Neural progenitor cell (in vitro differentiated cells): Measurements from ENCODE around the gene CTTNBP2NL. TPM values are rescaled to one million over a fixed set of nuclear protein-coding genes. Genes with fewer than 3 reads are reported as not detected.

Source experiments
- DNase-seq: peaks from one replicate; pipeline ENCODE4 v3.0.0-alpha.2; 2016; ENCODE audit warnings: low spot score
- H2AFZ ChIP-seq: fragments of 200-600 bp; sonication (generic); replicated peaks from 2 replicates; pipeline ENCODE4 v1.6.1; 2016; ENCODE audit warnings: antibody characterized with exemption
- H3F3A ChIP-seq: fragments of 200-600 bp; sonication (generic); 2 replicates; pipeline ENCODE4 v1.6.1; 2016; ENCODE audit warnings: antibody characterized with exemption, low read depth
- H3K27ac ChIP-seq: fragments of 200-600 bp; sonication (generic); 2 replicates; pipeline ENCODE4 v1.5.1; 2016; ENCODE audit warnings: mild to moderate bottlenecking
- H3K27me3 ChIP-seq: fragments of 200-600 bp; sonication (generic); 2 replicates; pipeline ENCODE4 v1.6.1; 2016; ENCODE audit warnings: mild to moderate bottlenecking, moderate library complexity
- H3K36me3 ChIP-seq: fragments of 200-600 bp; sonication (generic); 2 replicates; pipeline ENCODE4 v1.5.1; 2016
- H3K4me1 ChIP-seq: fragments of 200-600 bp; sonication (generic); 2 replicates; pipeline ENCODE4 v1.6.1; 2016; ENCODE audit warnings: mixed run types
- H3K4me2 ChIP-seq: fragments of 200-600 bp; sonication (generic); 2 replicates; pipeline ENCODE4 v1.6.1; 2016
- H3K4me3 ChIP-seq: fragments of 200-600 bp; sonication (generic); 2 replicates; pipeline ENCODE4 v1.5.1; 2016
- H3K79me2 ChIP-seq: fragments of 200-600 bp; sonication (generic); 2 replicates; pipeline ENCODE4 v1.6.1; 2016; ENCODE audit warnings: low read depth
- H3K9ac ChIP-seq: fragments of 200-600 bp; sonication (generic); 2 replicates; pipeline ENCODE4 v1.6.1; 2016
- H3K9me3 ChIP-seq: fragments of 200-600 bp; sonication (generic); 2 replicates; pipeline ENCODE4 v1.5.1; 2016; ENCODE audit warnings: low read depth
- H4K20me1 ChIP-seq: fragments of 200-600 bp; sonication (generic); 2 replicates; pipeline ENCODE4 v1.6.1; 2016; ENCODE audit warnings: low read depth
- H3K27ac Mint-ChIP-seq: 3 replicates; pipeline ENCODE4 v1.8.0; 2021; ENCODE audit warnings: mixed read lengths
- H3K27me3 Mint-ChIP-seq: 2 replicates; pipeline ENCODE4 v1.8.0; 2022; ENCODE audit warnings: low read depth, mild to moderate bottlenecking, inconsistent platforms, moderate library complexity, mixed read lengths; ENCODE audit not compliant: insufficient read depth
- H3K36me3 Mint-ChIP-seq: 3 replicates; pipeline ENCODE4 v1.8.0; 2021; ENCODE audit warnings: mixed read lengths
- H3K4me1 Mint-ChIP-seq: 3 replicates; pipeline ENCODE4 v1.8.0; 2021; ENCODE audit warnings: mixed read lengths
- H3K4me3 Mint-ChIP-seq: 3 replicates; pipeline ENCODE4 v1.8.0; 2021; ENCODE audit warnings: mild to moderate bottlenecking, moderate library complexity, mixed read lengths
- H3K9me3 Mint-ChIP-seq: 3 replicates; pipeline ENCODE4 v1.8.0; 2020; ENCODE audit warnings: mixed read lengths
- EZH2 ChIP-seq: fragments of 200-600 bp; sonication (generic); IDR thresholded peaks from 2 replicates; pipeline ENCODE4 v1.6.1; 2017; ENCODE audit warnings: antibody characterized with exemption, mild to moderate bottlenecking, moderate library complexity
- EZH2phosphoT487 ChIP-seq: fragments of 200-600 bp; sonication (generic); IDR thresholded peaks from 2 replicates; pipeline ENCODE4 v1.6.1; 2017; ENCODE audit warnings: antibody characterized with exemption
- total RNA-seq: library from RNA; depleted of rRNA; stranded (reverse); fragments of >200 nt; gene quantifications from 2 replicates; pipeline ENCODE4 v1.2.3, GENCODE V29; 2015; ENCODE audit warnings: low replicate concordance
- TF ChIP-seq, protein P1 (sequence below): fragments of 200-600 bp; sonication (generic); IDR thresholded peaks from 2 replicates; pipeline ENCODE4 v1.5.1; 2017; ENCODE audit warnings: antibody characterized with exemption, mild to moderate bottlenecking

The CTTNBP2NL gene
- total RNA-seq, 1 donor from 2014 or later = 27.2 TPM

DNA sequence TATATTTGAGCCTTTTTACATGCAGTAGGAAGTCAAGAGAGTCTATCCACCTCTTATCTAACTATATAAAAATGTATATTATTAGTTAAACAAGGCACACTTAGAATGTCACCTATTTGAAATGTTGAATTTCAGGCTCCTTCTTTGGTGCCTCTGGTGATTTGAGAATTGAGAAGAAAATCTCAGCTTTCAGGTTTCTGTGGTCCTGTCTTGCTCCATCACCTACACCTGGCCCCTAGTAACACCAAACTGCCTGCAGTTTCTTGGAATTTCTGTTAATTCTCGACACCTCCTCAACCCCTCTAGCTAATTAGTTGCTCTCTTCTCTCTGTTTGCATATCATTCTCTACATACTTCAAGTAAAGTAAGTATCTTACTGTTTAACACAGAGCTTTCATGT lies 57.9 kb downstream of the CTTNBP2NL start:
- Histone ChIP-seq H4K20me1 (no peaks in the 10 kb centered on the region), H2AFZ (no peak overlapping the region), H3K4me2 (no peak overlapping the region), H3K4me1 (no peaks in the 10 kb centered on the region), H3K27me3 (no peaks in the 10 kb centered on the region), H3K27ac (no peak overlapping the region), H3K9me3 (no peaks in the 10 kb centered on the region), H3K36me3 (peaks cover 20% of the 10 kb centered on the region), H3K4me3 (no peak overlapping the region), H3K79me2 (no peaks in the 10 kb centered on the region), H3F3A (peaks cover 2% of the 10 kb centered on the region), H3K9ac (no peak overlapping the region)
- TF ChIP-seq, protein P1, sequence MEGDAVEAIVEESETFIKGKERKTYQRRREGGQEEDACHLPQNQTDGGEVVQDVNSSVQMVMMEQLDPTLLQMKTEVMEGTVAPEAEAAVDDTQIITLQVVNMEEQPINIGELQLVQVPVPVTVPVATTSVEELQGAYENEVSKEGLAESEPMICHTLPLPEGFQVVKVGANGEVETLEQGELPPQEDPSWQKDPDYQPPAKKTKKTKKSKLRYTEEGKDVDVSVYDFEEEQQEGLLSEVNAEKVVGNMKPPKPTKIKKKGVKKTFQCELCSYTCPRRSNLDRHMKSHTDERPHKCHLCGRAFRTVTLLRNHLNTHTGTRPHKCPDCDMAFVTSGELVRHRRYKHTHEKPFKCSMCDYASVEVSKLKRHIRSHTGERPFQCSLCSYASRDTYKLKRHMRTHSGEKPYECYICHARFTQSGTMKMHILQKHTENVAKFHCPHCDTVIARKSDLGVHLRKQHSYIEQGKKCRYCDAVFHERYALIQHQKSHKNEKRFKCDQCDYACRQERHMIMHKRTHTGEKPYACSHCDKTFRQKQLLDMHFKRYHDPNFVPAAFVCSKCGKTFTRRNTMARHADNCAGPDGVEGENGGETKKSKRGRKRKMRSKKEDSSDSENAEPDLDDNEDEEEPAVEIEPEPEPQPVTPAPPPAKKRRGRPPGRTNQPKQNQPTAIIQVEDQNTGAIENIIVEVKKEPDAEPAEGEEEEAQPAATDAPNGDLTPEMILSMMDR = no peak
- TF ChIP-seq EZH2 (no peak), EZH2phosphoT487 (no peak)
- no peak for DNase-seq
- Mint-ChIP-seq H3K9me3 (no peaks in the 10 kb centered on the region), H3K4me3 (no peak overlapping the region), H3K4me1 (peaks cover 2% of the 10 kb centered on the region), H3K27me3 (no peaks in the 10 kb centered on the region), H3K27ac (no peak overlapping the region), H3K36me3 (peaks cover 37% of the 10 kb centered on the region)

DNA sequence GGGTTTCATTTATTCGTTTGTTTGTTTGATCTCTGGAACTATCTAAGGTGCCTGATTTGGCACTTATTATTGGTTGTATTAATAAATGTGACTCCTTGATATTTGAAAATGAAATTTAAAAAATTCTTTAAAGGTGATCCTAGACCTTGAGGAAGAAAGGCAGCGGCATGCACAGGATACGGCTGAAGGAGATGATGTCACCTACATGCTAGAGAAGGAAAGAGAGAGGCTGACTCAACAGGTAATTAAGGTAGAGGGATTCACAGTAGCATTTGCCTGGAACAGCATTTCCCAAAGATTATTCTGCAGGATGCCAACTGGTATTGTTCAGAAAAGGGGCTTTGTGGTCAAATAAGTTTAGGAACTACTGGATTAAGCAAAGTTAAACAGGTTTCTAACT lies 58.3 kb downstream of the CTTNBP2NL start:
- Mint-ChIP-seq H3K27ac (no peak overlapping the region), H3K4me1 (peaks cover 2% of the 10 kb centered on the region), H3K36me3 (peaks cover 35% of the 10 kb centered on the region), H3K4me3 (no peak overlapping the region), H3K9me3 (no peaks in the 10 kb centered on the region), H3K27me3 (no peaks in the 10 kb centered on the region)
- Histone ChIP-seq H3K27me3 (no peaks in the 10 kb centered on the region), H2AFZ (no peak overlapping the region), H3K4me2 (no peak overlapping the region), H3K9ac (no peak overlapping the region), H3K79me2 (no peaks in the 10 kb centered on the region), H3K4me3 (no peak overlapping the region), H3F3A (peaks cover 2% of the 10 kb centered on the region), H3K27ac (no peak overlapping the region), H3K4me1 (no peaks in the 10 kb centered on the region), H4K20me1 (peaks cover 3% of the 10 kb centered on the region), H3K36me3 (peaks cover 16% of the 10 kb centered on the region), H3K9me3 (no peaks in the 10 kb centered on the region)
- DNase-seq = no peak
- TF ChIP-seq, protein P1 = no peak
- no peak for TF ChIP-seq EZH2
- TF ChIP-seq EZH2phosphoT487 = no peak

DNA sequence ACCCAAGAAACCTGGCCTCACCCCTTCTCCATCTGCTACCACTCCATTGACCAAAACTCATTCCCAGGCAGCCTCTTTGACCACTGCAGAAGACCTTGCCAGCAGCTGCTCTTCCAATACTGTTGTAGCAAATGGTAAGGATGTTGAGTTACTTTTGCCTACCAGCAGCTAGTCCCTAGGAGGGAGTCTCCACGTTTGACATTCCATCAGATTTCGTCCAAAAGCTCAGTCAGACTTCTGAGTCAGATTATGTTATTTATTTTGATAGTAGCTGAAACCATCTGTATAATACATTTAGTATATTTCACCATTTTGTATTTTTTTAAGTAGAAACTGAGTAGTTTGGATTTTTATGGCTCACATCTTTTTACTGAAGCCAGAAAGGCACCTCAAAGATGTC lies 61.2 kb downstream of the CTTNBP2NL start:
- no peak overlapping the region for H3K27ac Mint-ChIP-seq
- peaks cover 9% of the 10 kb centered on the region for H3K36me3 ChIP-seq
- peaks cover 34% of the 10 kb centered on the region for H3K36me3 Mint-ChIP-seq

More for the DNA sequence above, 61.2 kb downstream of the CTTNBP2NL start:
- Mint-ChIP-seq H3K4me3 (no peak overlapping the region), H3K27me3 (no peaks in the 10 kb centered on the region), H3K9me3 (no peaks in the 10 kb centered on the region), H3K4me1 (no peaks in the 10 kb centered on the region)
- Histone ChIP-seq H3K27ac (no peak overlapping the region), H3K9ac (no peak overlapping the region), H3K27me3 (no peaks in the 10 kb centered on the region), H3K4me2 (no peak overlapping the region), H3K4me3 (no peak overlapping the region), H3K4me1 (no peaks in the 10 kb centered on the region), H3K9me3 (no peaks in the 10 kb centered on the region), H4K20me1 (peaks cover 12% of the 10 kb centered on the region), H3K79me2 (no peaks in the 10 kb centered on the region), H3F3A (peaks cover 5% of the 10 kb centered on the region), H2AFZ (no peak overlapping the region)
- DNase-seq = no peak
- TF ChIP-seq, protein P1 = no peak
- TF ChIP-seq EZH2 (no peak), EZH2phosphoT487 (no peak)
